NCI-H1092 treated with DMSO at 0.1 percent for 48 hours (cell line): ENCODE data around the gene PTPRC.

Experiments used
- DNase-seq: peaks from one replicate; lab custom pipeline; 2025; lab: John Stamatoyannopoulos, UW

Gene PTPRC

DNA sequence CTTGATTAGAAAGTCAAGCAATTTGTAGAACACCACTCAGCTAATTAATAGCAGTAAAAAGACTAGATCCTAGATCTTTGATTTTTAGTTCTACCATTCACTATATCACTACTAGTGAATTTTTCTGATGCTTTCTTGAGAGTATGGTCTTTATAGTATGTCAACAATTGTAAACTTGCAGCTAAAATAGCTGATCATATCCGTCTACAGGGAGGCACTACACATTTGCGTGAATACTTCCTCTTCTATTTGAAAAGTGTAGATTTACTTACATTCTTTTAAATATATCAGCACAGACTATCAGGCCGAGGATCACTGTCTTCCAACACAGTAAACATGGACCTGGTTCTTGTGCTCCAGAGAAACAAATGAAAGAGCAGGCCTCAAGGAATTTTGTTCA is 18.6 kb upstream of the PTPRC start:
- no peak for DNase-seq

DNA sequence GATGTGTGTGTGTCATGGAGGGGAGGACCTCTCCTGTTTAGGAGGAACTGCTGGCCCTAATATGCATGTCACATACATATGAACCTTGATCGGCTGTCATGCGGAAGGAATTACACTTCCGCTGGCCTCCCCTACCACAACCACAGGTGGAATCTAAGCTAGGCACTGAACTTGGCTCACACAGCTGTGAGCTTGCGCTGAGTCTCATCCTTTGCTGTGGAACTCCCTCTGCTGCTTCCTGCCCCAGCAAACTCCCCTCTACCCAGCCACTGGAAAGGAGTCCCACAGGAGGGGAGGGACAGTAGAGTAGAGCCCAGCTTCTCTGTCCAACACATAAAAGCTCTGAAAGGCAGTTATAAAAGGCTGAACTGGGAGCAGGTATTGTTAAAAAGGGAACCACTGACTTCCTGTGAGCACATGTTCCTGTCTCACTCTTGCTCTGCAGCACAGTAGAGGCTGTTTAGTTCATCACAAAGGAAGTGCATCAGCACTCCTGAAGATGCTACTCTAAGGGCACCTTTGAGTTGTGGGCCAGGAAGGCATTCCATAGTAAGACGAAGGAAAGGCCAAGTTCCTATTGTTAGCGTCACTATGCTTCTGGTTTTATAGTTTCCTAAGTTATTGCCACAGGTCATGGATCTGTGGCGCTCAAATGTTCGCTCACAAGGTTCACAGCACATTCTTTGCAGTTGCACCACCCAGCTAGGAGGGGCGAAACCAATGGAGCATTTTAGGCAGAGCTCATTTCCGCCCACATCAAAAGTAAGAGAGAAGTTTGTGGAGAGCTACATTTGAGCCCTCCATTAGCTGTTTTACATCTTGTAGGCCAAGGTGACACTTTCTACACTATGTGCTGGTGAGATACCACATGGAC is 17.7 kb upstream of the PTPRC start:
- no peak for DNase-seq

DNA sequence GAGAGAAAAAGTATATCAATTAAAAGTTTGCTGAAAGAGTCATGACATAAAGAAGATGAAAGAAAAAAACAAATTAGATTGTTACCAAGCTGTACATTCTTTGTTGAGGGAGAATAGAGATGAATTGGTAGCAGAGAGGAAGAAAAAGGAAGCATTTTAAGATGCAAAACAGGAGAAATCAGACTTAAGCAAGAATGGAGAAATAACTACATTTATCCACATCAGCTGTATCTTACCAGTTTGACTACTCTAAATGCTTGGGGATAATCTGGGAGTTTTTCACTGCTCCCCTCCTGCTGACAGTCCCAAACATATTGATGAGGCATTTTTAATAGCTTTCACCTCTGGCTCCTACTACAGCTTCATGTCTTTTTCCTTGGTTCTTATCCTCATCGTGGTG is 16.8 kb upstream of the PTPRC start:
- no peak for DNase-seq

DNA sequence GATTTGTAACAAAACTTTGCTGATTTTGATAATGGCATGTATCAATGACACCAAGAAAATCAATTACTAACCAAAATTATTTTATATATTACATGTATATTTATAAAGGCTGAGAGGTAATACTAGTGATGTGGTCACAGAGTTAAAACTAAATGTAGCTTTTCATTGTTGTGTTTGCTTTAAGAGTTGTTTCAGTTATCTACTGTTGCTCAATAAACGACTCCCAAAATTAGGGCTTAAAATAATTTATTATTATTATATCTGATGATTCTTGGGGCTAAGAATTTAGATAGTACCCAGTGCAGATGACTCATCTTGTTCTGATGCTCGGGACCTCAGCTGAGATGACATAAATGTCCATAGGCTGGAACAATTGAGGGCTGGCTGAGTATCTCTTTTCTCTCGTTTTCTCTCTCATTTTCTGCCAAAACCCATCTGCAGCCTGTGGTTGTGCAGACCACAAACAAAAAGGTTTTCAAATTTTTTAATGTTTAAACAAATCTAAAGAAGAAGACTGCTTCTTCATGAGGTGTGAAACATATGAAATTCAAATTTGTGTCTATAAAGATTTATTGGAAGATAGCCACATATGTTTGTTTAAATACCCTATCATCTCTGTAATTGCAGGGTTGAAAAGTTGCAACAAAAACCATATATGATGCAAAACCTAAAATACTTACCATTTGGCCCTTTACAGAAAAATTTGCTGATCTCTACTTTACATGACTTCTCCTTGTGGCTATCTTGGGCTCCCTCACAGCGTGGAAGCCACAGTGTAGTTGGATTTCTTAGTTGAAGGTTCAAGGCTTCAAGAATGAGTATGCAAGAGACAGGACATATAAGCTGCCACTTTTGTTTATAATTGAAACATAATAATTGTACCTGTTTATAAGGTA is 14.8 kb upstream of the PTPRC start:
- no peak for DNase-seq

DNA sequence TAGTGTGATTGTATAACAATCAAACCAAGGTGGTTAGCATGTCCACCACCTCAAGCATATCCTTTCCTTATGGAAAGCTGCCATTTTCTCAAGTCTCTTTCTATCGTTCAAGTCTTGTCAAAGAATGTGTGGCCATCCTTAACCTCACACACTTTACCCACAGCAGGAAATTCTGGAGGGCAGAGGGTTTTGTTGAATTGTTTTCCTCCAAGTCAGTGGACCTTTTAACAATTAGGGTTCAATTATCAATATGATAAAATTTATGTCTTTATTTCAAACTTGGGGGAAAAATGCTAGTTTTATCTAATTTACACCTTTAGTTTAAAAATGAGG is 14.2 kb upstream of the PTPRC start:
- DNase-seq: no peak

DNA sequence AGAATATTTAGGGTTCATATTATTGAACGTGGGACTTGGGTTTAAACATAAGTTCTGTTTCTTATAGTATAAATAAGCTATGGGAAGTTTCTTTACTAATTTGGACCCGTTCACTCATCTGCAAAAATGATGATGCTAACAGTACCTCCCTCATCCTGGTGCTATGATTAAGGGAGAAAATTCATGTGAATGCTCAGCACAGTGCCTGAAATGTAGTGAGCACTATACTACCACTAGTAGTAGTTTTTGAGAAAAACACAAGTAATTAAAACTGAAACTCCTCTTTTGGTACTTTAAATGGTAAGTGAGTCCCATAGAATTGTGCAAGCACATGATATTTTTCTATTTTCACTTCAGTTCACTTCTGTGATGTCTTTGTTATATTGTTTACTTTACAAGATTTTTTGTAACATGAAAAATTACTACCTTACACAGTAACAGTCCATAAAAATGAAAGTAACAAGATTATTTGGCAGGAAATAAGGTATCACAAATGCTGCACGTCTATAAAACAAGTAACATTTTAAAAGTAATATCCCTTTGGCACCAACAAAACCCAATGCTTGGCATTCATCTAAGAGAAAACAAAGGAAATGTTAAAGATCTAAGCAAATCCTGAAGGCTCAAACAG is 11.3 kb upstream of the PTPRC start:
- no peak for DNase-seq

DNA sequence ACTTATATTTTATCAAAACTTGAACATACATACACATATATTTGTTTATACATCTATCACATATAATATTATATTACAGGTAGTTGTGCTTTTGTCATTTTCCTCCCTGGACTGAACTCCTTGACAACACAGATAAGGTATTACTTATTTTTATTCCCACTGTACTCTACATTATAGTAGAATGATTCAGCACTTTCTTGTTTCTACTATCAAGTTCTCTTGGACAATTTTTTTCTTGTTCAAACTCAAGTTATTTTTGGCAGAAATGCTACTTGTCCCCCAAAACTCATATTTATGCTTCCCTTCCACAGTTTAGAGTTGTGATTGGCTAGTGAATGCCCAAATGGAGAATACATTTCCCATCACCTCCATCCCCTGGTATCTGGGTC is 10.8 kb upstream of the PTPRC start:
- no peak for DNase-seq

DNA sequence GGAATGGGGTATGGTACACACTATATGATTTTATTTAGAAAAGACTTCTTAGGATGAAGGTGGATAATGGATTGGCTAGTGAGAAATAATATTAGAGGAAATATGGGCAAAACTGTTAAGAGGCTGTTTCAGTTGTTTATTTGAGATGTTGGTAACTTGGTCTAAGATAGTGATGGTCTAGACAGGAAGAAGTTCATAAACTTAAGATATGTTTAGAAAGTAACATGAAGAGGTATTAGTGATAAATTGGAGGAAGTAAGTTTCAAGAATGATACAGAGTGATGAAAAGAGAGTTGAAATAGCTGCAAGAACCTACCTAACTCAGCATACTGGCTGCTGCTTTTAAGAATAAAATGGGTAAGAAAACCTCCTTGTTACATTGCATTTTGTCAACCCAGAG is 9.2 kb upstream of the PTPRC start:
- DNase-seq: no peak

DNA sequence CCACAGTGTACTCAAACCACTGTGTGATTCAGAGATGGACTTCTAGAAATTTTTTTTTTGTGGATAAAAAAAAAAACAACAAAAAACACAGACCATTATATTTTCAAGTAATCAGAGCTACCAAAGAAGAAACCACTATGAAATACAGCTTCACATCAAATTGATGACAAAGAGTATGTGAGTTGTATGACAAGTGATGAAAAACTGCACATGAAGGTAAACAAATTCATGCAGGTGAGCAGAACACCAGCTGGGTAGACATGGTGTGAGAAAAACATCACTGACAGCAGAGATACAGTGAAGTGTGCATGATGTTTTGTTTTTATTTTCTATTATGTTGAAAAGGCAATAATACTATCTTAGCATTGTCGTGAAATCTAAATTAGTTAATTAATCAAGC is 8.0 kb upstream of the PTPRC start:
- no peak for DNase-seq

DNA sequence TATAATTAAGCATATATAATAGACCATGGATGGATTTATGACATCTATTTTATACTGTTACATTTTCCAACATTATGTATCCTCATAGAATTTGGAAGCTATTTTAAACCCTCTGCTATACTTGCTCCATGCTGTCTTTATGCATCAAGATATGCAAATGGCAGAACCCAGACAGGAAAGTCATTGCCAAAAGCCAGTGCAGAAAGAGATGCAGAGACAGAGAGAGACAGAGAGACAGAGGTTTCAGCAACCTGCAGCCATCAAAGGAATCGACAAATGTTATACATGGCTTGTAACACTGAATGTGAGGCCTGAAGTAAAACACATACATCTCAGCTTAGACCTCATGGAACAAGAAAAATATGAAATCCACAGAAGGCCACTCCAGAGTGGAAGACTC is 7.5 kb upstream of the PTPRC start:
- no peak for DNase-seq

DNA sequence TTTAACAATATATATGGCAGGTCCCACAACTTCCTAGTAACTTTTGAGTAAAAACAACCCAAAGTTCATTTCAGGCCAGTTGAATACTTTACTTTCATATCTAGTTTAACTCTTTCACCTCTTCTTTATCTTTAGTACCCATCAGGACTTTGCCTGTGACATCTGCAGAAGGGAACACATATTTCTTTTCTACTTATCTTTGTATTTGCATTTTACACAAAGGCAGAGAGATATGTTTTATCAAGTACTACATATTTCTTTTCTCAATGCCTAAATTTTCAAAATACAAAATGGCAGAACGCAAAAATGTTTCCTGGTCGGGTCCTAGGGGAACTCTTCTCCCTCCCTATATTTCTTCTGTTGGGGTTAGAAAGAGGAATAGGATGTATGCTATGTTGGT is 6.8 kb upstream of the PTPRC start:
- DNase-seq: no peak

DNA sequence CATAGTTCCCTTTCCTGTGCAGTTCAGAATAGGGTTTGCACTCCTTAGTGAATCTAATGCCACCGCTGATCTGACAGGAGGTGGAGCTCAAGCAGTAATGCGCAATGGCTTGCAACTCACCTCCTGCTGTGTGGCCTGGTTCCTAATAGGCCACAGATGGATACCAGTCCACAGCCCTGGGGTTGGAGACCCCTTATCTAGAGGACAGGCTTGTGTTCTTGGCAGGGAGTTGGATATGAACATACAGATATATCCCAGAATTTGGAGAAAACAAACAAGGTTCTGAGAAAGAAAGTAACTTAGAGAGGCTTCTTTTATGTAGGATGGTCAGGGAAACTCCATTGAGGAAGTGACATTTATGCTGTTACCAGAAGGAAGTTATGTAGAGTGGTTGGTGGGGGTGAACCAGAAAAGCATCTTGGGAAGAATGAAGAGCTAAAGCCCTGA is 5.1 kb upstream of the PTPRC start:
- no peak for DNase-seq

DNA sequence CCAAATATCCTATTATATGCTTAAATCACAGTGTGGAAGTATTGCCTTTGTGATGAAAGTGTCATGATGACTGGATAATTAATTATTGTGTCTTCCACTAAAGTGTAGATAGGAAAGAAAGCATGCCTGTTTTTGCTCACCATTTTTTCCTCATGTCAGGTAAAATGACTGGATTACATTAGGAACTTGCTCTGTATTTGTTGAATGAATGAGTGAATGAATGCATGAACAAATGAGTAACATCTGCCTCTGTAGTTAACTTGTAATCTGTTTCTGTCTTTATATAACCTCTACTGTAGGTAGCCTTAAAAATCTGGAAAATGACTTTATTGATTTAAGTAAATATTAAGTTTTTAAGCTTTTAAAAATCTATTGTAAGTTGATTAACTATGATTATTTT is 2.9 kb upstream of the PTPRC start:
- DNase-seq: no peak

DNA sequence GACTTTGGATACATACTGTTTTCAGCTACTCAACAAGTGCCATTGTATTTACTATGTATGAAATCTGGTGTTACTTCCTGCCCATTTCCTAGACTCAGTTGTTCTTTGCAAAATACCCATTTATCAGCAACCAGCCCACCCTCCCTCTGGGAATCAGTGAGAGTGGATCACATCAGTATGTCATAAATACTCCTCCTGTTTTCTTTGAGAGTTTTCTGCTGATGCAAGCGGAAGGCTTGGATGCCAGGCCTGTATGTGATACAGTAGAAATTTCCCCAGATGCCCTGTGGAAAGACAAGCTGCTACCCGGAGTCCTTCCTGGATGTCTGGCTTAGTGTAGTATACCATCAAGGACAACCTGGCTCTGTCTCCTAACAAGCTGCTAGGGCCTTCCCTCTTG is 2.4 kb upstream of the PTPRC start:
- no peak for DNase-seq

DNA sequence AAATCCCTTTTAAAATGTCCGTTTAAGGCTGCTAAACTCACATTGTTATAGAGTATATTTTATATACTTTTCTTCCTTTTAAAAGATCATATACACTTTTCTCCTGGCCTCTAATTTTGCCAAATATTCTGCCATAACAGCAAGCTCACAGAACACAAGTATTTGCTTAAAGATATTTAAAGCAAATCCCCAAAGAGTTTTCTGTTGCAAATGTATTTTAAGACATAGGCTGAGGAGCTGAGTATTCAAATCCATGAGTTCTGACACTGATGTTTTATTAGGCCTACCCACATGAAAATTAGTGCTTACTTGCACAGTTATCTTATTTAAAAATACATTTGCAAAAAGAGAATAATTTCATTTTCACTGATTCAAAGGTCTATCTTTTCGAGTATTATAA is 1.7 kb upstream of the PTPRC start:
- DNase-seq: no peak

DNA sequence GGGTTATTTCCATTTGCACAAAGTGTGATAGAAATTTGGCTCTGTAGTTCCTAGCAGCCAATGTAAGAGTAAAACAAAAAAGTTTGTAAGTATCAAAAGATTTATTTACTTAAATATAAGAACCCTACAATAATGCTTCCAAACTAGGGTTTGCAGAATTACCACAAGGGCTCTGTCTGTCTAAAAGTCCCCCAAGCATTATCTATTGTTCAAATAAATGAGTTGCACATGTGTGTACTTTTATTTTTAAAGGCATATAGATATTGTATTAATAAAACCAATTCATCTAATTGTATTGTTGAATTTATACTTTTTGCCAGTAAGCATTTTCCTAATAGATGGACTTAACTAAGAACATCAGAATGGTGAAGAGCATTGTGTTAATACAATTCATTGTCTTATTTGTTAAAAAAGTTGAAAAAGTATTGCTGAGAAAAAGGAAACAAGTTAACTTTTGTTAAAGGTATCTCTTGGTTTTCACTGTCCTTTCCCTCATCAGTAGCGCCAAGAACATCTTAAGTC is 863 bp upstream of the PTPRC start:
- no peak for DNase-seq

DNA sequence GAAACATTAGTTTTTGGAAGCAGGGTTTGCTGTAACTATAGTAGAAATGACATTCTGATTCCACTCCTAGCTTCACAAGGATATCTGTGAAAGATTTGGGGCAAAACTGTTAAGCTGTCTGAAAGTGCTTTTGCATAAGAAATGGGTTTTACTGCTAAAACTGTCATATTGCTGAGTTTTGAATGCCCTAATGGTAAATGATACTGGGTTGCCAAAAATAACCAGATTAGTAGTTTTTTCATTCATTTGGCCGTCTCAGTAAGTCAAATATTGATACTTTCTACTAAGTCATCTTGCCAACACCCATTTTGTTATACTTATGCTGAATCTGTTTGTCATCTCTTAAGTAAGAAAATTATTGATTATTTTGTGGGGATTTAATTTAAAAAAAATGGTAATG is 399 bp upstream of the PTPRC start:
- DNase-seq: no peak

DNA sequence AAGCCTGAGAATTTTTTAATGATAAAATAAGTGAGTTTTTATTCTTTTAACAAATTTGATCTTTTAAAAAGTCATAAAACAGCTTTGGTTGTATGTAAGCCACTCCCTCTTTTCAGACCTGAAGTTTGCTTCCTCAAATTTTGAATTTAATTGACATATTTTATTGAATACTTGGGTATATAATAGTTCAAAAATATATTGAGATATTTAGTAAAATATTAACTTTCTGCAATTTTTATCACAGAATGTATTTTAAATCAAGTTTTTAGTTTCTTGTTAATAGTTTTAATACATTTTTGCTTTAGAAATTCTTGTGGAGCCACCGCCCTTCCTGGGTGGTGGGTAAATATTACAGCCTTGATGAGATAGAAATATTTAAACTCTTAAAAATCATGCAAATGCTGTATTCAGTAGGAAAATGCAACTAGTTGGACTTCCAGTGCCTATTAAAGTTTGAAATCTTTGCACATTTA is 867 bp downstream of the PTPRC start:
- no peak for DNase-seq

DNA sequence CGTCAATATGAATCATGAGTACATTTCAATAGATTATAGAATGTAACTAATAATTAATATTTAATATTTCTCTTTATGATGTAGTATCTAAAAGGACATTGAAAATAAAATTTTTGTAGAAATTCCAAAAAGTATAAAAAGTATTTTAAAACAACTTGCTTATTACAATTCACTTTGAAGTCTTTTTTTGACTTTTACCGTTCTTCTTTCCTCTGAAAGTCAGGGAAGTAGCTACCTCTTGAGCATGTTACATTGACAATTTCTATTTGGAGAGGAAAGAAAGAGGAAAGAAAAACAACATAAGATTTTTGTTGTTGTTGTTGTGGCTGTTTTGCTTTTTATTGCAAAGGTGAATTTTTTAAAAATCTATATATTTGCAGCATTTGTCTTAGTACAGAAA is 1.3 kb downstream of the PTPRC start:
- no peak for DNase-seq

DNA sequence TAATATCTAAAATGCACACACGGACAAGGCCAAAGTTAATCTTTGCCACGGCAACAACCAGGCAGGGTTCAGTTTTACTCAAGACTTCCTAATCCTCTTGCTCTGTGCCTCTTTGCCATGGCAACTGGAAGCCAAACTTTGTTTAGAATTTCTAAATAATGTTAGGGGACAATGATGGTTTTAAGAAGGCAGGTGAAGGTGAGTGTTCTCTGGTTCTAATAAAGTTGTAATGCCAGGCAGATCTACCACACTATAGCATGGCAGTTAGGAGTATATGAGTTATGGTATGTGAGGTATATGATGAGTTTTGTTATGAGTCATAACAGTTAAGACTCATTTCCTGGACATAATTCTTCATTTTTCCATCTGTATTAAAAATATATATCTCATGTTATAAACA is 2.7 kb downstream of the PTPRC start:
- DNase-seq: no peak

DNA sequence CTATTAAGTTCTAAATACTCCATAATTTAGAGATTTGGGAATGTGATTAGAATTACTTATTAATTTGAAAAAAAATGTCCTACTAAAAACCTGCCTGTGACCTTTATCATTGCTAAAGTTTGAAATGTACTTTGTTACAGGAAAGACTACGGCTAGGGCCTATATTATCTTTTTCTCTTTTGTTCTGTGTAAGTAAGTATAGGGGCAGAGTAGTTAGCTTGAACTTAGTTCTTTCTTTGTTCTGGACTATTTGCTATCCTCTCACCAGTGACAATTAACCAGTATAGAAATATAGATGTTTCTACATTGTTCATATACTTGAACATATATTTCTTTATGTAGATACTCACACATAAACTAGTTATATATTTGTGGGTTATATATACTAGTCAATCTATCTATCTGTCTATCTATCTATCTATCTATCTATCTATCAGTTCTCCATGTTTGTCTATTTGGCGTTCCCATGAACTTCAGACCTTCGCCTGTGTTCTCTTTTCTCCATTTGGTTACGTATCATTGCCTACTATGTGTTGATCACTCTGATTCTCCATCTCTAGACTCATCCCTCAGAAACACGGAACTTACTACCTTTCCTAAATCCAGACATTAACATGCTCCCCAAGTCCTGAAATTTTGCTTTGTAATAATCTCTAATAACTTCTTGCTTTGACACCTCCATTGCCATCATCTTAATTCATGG is 3.3 kb downstream of the PTPRC start:
- no peak for DNase-seq

DNA sequence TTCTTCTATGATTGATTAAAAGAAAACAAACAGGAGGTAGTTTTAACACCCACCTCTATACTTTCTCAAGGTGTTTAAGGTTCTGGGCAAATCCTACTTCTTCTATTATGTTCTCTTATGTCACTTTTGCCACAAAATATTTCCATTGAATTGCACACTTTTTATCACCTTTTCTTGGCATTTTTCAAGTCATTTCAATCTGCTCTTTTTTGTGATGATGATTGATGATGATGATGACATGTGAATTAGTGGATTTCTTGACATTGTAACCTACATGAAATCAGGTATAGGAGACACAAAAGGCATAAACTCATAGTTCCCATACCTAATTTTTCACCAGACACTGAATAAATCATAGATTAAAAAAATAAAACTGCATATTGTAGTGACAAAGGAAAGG is 4.1 kb downstream of the PTPRC start:
- no peak for DNase-seq
